Measurements from ENCODE around the gene SOWAHD.
"Not testable (repeated sequence)": the region's sequence is repeated elsewhere in the genome, so short reads cannot be mapped to it uniquely, and the experiment has no call there.

The SOWAHD gene

GRCh38 chrX:119759248-119759766 is 919 bp downstream of the SOWAHD start:
- no peak for DNase-seq

GRCh38 chrX:119760026-119760877 is 1.9 kb downstream of the SOWAHD start:
- DNase-seq, result no peak

- DNase-seq, result no peak
Measured at GRCh38 chrX:119762718-119763117, 4.3 kb downstream of the SOWAHD start.

GRCh38 chrX:119763181-119763580 is 4.8 kb downstream of the SOWAHD start:
- DNase-seq, result no peak

GRCh38 chrX:119763836-119764387 is 5.5 kb downstream of the SOWAHD start:
- DNase-seq, result no peak

- not testable (repeated sequence) for DNase-seq
Measured at GRCh38 chrX:119768436-119768835, 10.0 kb downstream of the SOWAHD start.

- not testable (repeated sequence) for DNase-seq
Measured at GRCh38 chrX:119769388-119769787, 11.0 kb downstream of the SOWAHD start.

- no peak for DNase-seq
Measured at GRCh38 chrX:119775517-119776238, 17.3 kb downstream of the SOWAHD start.

GRCh38 chrX:119778829-119779228 is 20.4 kb downstream of the SOWAHD start:
- no peak for DNase-seq

GRCh38 chrX:119783026-119783425 is 24.6 kb downstream of the SOWAHD start:
- no peak for DNase-seq

- peak; percentile 64 for DNase-seq
Measured at GRCh38 chrX:119784747-119785446, 26.5 kb downstream of the SOWAHD start.

- DNase-seq, result peak; percentile 64
Measured at GRCh38 chrX:119790977-119791436, 32.6 kb downstream of the SOWAHD start.

- peak; percentile 96 for DNase-seq
Measured at GRCh38 chrX:119791437-119792231, 33.2 kb downstream of the SOWAHD start, which contains the start of gene RPL39. TSS of gene RPL39 (minus strand) at chrX:119791630. CDS start at chrX:119791576, 54 bp downstream.

- no peak for DNase-seq
Measured at GRCh38 chrX:119801253-119802221, 43.1 kb downstream of the SOWAHD start.

- DNase-seq, result no peak
Measured at GRCh38 chrX:119802546-119802945, 44.2 kb downstream of the SOWAHD start.

GRCh38 chrX:119808461-119808860 is 50.1 kb downstream of the SOWAHD start:
- DNase-seq, result not testable (repeated sequence)

GRCh38 chrX:119809185-119809666 is 50.8 kb downstream of the SOWAHD start:
- no peak for DNase-seq
